SK-N-SH (cell line): ENCODE results near the gene QKI.

ENCODE experiments used
- EP300 ChIP-seq, 2 experiments: IDR thresholded peaks; 2 replicates each; pipeline versions ENCODE4 v1.4.0 to v1.6.1; 2012; ENCODE audit warnings: borderline replicate concordance in 1 of 2, low read depth in 1 of 2, low read length in 1 of 2
- TF ChIP-seq, protein P1 (sequence below): IDR thresholded peaks from 2 replicates; pipeline ENCODE4 v1.6.1; 2012; ENCODE audit warnings: mild to moderate bottlenecking, low read depth, low read length, moderate library complexity

DNA sequence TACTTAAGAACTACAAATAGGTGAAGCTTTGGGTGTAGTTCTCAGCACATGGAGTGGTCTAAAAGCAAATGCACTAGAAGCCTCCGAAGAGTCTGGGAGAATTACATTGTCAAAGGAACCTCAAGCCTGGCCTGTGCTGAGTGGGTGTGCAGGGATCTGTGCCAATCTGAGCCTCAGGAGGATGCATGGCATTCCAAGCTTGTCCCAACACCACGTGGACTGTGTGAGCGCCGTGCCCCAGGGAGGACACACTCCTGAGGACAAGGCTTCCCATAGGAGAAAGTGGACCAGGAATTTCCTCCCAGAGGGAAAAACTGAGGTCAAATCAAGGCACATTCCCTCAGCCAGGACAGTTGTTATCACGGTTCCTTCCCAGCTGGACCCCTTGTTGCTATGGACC, 185.8 kb downstream of the QKI start:
- TF ChIP-seq EP300 (IDR thresholded peaks at IDR 0.05; ENCODE audit: borderline replicate concordance in 1 of 2, low read depth in 1 of 2, low read length in 1 of 2), result no peak
- TF ChIP-seq, protein P1, sequence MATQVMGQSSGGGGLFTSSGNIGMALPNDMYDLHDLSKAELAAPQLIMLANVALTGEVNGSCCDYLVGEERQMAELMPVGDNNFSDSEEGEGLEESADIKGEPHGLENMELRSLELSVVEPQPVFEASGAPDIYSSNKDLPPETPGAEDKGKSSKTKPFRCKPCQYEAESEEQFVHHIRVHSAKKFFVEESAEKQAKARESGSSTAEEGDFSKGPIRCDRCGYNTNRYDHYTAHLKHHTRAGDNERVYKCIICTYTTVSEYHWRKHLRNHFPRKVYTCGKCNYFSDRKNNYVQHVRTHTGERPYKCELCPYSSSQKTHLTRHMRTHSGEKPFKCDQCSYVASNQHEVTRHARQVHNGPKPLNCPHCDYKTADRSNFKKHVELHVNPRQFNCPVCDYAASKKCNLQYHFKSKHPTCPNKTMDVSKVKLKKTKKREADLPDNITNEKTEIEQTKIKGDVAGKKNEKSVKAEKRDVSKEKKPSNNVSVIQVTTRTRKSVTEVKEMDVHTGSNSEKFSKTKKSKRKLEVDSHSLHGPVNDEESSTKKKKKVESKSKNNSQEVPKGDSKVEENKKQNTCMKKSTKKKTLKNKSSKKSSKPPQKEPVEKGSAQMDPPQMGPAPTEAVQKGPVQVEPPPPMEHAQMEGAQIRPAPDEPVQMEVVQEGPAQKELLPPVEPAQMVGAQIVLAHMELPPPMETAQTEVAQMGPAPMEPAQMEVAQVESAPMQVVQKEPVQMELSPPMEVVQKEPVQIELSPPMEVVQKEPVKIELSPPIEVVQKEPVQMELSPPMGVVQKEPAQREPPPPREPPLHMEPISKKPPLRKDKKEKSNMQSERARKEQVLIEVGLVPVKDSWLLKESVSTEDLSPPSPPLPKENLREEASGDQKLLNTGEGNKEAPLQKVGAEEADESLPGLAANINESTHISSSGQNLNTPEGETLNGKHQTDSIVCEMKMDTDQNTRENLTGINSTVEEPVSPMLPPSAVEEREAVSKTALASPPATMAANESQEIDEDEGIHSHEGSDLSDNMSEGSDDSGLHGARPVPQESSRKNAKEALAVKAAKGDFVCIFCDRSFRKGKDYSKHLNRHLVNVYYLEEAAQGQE, result no peak
